ENCODE measurements around the gene SMARCC2. TPM values are rescaled to one million over a fixed set of nuclear protein-coding genes. Genes with fewer than 3 reads are reported as not detected.

The SMARCC2 gene
- total RNA-seq, 1 experiment from 2014 or later = 129 TPM

GRCh38 chr12:56236985-56237384, 47.7 kb upstream of the SMARCC2 start:
- ATAC-seq = no peak
- intact Hi-C loops (cut with micrococcal nuclease; ENCODE audit: unreplicated experiment) = no loop called here
- H3K4me1 ChIP-seq (ENCODE audit: control insufficient read depth, insufficient read depth, low read length) = no peaks in the 10 kb centered on the region
- no peak for DNase-seq (ENCODE audit: low read depth, low spot score)
- no peak for TF ChIP-seq CTCF (IDR thresholded peaks at IDR 0.05)
- 0 out of 2 replicates have a peak, but pooled peaks have one; percentile 6 for TF ChIP-seq POLR2AphosphoS5 (IDR thresholded peaks at IDR 0.05; ENCODE audit: low read depth, low read length)
- TF ChIP-seq REST (IDR thresholded peaks at IDR 0.05; ENCODE audit: insufficient read depth in 1 of 2, low read depth in 2 of 2, low read length in 1 of 2) = no peak
- TF ChIP-seq TCF7L2 (IDR thresholded peaks at IDR 0.05; ENCODE audit: low read depth, low read length) = no peak
- TF ChIP-seq SIN3A (IDR thresholded peaks at IDR 0.05; ENCODE audit: borderline replicate concordance, insufficient read depth, low read depth, low read length) = no peak
- BruUV-seq (replicated peaks) = no TSS peak
- H3K27me3 ChIP-seq (ENCODE audit: control insufficient read depth, insufficient read depth, low read length) = no peaks in the 10 kb centered on the region
- ChIA-PET POLR2A (no interaction called here), CTCF (no interaction called here)
- no peak overlapping the region for H3K27ac ChIP-seq (ENCODE audit: low read length)
- peaks cover 4% of the 10 kb centered on the region; the same call in 1 of the 2 replicates for H3K36me3 ChIP-seq (ENCODE audit: control insufficient read depth, insufficient read depth, low read length)
- no peak overlapping the region for H3K4me3 ChIP-seq (ENCODE audit: low read depth in 2 of 2, low read length in 2 of 2)
- in situ Hi-C loops (cut with HindIII; ENCODE audit: low pct_unique_long_range_greater_than_20kb, low sequenced_read_pairs) = no loop called here
- H3K9me3 ChIP-seq (ENCODE audit: control insufficient read depth, insufficient read depth, low read depth, low read length) = no peaks in the 10 kb centered on the region

GRCh38 chr12:56236091-56236490, 46.8 kb upstream of the SMARCC2 start:
- no peaks in the 10 kb centered on the region for H3K4me1 ChIP-seq (ENCODE audit: control insufficient read depth, insufficient read depth, low read length)
- ATAC-seq (no peak), DNase-seq (ENCODE audit: low read depth, low spot score) (no peak)
- no peaks in the 10 kb centered on the region; the same call in 1 of the 2 replicates for H3K36me3 ChIP-seq (ENCODE audit: control insufficient read depth, insufficient read depth, low read length)
- in situ Hi-C loops (cut with HindIII; ENCODE audit: low pct_unique_long_range_greater_than_20kb, low sequenced_read_pairs) = no loop called here
- H3K27me3 ChIP-seq (ENCODE audit: control insufficient read depth, insufficient read depth, low read length) = no peaks in the 10 kb centered on the region
- BruUV-seq (replicated peaks) = no TSS peak
- no peaks in the 10 kb centered on the region for H3K9me3 ChIP-seq (ENCODE audit: control insufficient read depth, insufficient read depth, low read depth, low read length)
- intact Hi-C loops (cut with micrococcal nuclease; ENCODE audit: unreplicated experiment) = no loop called here
- no peak overlapping the region for H3K27ac ChIP-seq (ENCODE audit: low read length)
- no peak overlapping the region for H3K4me3 ChIP-seq (ENCODE audit: low read depth in 2 of 2, low read length in 2 of 2)
- TF ChIP-seq TCF7L2 (IDR thresholded peaks at IDR 0.05; ENCODE audit: low read depth, low read length) (no peak), REST (IDR thresholded peaks at IDR 0.05; ENCODE audit: insufficient read depth in 1 of 2, low read depth in 2 of 2, low read length in 1 of 2) (no peak)
- POLR2A ChIA-PET = no interaction called here
- CTCF ChIA-PET = no interaction called here

All from Panc1 (cell line).